Muscle of leg (tissue), 16 donors: ENCODE data around the gene KIN. TPM values are rescaled to one million over a fixed set of nuclear protein-coding genes. Genes with fewer than 3 reads are reported as not detected.

Source experiments
- DNase-seq: peaks from one replicate; pipeline ENCODE4 v3.0.0; 2013
- H3K27ac ChIP-seq: one replicate; pipeline ENCODE4 v1.5.1; 2013; ENCODE audit warnings: mild to moderate bottlenecking, low read length, control low read depth
- H3K27me3 ChIP-seq: one replicate; pipeline ENCODE4 v1.6.1; 2013; ENCODE audit warnings: low read length; ENCODE audit not compliant: control insufficient read depth, insufficient read depth
- H3K36me3 ChIP-seq: one replicate; pipeline ENCODE4 v1.6.1; 2013; ENCODE audit warnings: low read length; ENCODE audit not compliant: control insufficient read depth, insufficient read depth
- H3K4me1 ChIP-seq: one replicate; pipeline ENCODE4 v1.6.1; 2013; ENCODE audit warnings: low read length; ENCODE audit not compliant: control insufficient read depth, insufficient read depth
- H3K4me3 ChIP-seq: one replicate; pipeline ENCODE4 v1.5.1; 2013; ENCODE audit warnings: low read length, control low read depth
- H3K9me3 ChIP-seq: replicated peaks from 2 replicates; pipeline ENCODE4 v1.6.1; 2013; ENCODE audit warnings: low read depth, low read length; ENCODE audit not compliant: control insufficient read depth
- WGBS: methylation state at CpG from one replicate; pipeline ENCODE4 v1.1.5; 2013; ENCODE audit warnings: missing lambda C conversion rate; ENCODE audit not compliant: insufficient coverage; 5-methylcytosine and 5-hydroxymethylcytosine counted together
- long read RNA-seq, 11 donors: transcript quantifications; one replicate each; lab custom pipeline, GENCODE V29; 2026
- polyA plus RNA-seq, 8 donors: library from polyadenylated mRNA; unstranded; fragments of 120-200 nt; gene quantifications; one replicate each; pipeline versions ENCODE4 v1.2.1 to v1.2.3, GENCODE V29; 2013; ENCODE audit warnings: inconsistent platforms in 1 of 8, low replicate concordance in 1 of 8; ENCODE audit not compliant: insufficient read length in 8 of 8, insufficient read depth in 1 of 8
- total RNA-seq: library from RNA; stranded (reverse); fragments of 120-200 nt; gene quantifications from one replicate; pipeline ENCODE4 v1.2.4, GENCODE V29; 2013

Gene KIN
- 14.0 TPM for total RNA-seq
- 10 to 100 TPM in 5 of 8 donors, 1 to 10 TPM in 3; 9.1 to 14.1 (median 11.2) TPM for polyA plus RNA-seq
- long read RNA-seq, donor 1, full-length matches to known transcripts = 1 of 1 reads
- long read RNA-seq, donor 1, partial matches to known transcripts = 0 of 1 reads
- long read RNA-seq, donor 1, other reads (novel, unspliced or antisense) = 0 of 1 reads
- long read RNA-seq, donor 2 = 0 reads
- long read RNA-seq, donor 3, full-length matches to known transcripts = 8 of 8 reads
- long read RNA-seq, donor 3, partial matches to known transcripts = 0 of 8 reads
- long read RNA-seq, donor 3, other reads (novel, unspliced or antisense) = 0 of 8 reads
- long read RNA-seq, donor 4, full-length matches to known transcripts = 3 of 3 reads
- long read RNA-seq, donor 4, partial matches to known transcripts = 0 of 3 reads
- long read RNA-seq, donor 4, other reads (novel, unspliced or antisense) = 0 of 3 reads
- long read RNA-seq, donor 5, full-length matches to known transcripts = 17 of 25 reads
- long read RNA-seq, donor 5, partial matches to known transcripts = 8 of 25 reads
- long read RNA-seq, donor 5, other reads (novel, unspliced or antisense) = 0 of 25 reads
- long read RNA-seq, donor 6, full-length matches to known transcripts = 4 of 4 reads
- long read RNA-seq, donor 6, partial matches to known transcripts = 0 of 4 reads
- long read RNA-seq, donor 6, other reads (novel, unspliced or antisense) = 0 of 4 reads
- long read RNA-seq, donor 7, full-length matches to known transcripts = 6 of 852 reads
- long read RNA-seq, donor 7, partial matches to known transcripts = 824 of 852 reads
- long read RNA-seq, donor 7, other reads (novel, unspliced or antisense) = 22 of 852 reads
- long read RNA-seq, donor 8 = 0 reads
- long read RNA-seq, donor 9, full-length matches to known transcripts = 2 of 2 reads
- long read RNA-seq, donor 9, partial matches to known transcripts = 0 of 2 reads
- long read RNA-seq, donor 9, other reads (novel, unspliced or antisense) = 0 of 2 reads
- long read RNA-seq, donor 10, full-length matches to known transcripts = 4 of 11 reads
- long read RNA-seq, donor 10, partial matches to known transcripts = 7 of 11 reads
- long read RNA-seq, donor 10, other reads (novel, unspliced or antisense) = 0 of 11 reads
- long read RNA-seq, donor 11, full-length matches to known transcripts = 2 of 525 reads
- long read RNA-seq, donor 11, partial matches to known transcripts = 511 of 525 reads
- long read RNA-seq, donor 11, other reads (novel, unspliced or antisense) = 12 of 525 reads

DNA sequence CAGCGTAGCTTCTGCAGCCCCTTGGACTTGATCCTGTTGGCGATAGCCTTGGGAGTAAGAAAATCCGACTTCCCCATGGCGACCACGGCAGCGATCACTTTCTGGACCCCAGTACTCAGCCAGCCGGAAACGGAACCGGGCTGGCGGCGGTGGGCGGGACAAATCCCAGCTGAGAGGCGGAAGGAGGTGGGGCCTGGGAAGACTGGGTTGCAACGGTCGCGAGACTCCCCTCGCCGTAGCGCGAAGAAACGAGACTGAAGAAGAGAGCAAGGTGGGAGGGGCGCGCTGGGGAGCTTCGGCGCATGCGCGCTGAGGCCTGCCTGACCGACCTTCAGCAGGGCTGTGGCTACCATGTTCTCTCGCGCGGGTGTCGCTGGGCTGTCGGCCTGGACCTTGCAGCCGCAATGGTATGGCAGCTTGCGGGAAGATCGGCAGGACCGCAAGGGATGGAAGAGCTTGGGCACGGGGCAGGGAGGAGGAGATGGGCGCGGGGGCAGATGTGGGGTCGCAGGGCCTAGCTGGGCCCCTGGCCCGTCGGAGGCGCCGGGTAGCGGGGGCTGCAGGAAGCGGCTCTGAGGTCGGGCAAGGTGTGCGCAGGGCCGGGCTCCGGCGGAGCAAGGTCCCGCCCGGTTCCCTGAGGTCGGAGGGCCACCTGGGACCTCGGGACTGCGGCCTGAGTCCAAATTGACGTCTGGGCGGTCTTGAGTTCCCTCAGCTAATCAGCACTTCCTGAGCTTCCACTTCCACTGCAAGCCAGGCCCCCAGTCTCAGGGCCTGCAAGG lies at the start of gene KIN, which contains the start of gene ATP5F1C:
TSS of gene KIN (minus strand) at position 137 of the 782 bp plus-strand sequence. CDS start at position 77, 60 bp downstream.
TSS of gene ATP5F1C (plus strand) at position 321 of the 782 bp plus-strand sequence. CDS start at position 352, 31 bp downstream.
- DNase-seq = peak; percentile 99
- H3K4me1 ChIP-seq = peaks cover 16% of the 10 kb centered on the region

DNA sequence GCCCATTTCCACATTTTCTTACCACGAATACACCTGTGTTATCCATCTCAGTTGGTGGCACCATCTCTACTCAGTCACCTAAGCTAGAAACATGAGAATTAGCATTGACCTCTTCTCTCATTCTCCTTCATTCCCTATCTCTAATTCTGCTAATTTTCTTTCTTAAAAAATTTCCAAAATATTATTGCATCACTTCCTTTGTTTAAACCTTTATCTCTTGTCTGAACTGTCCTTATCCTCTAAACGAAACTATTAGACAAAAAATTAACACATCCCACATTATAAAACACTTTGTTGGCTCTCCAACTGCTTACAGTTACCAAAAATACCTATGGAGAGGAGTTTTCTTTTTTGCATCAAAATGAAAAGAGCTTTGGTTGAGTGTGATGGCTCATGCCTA lies 48.8 kb upstream of the KIN start:
- Histone ChIP-seq H3K27me3 (no peaks in the 10 kb centered on the region), H3K36me3 (no peaks in the 10 kb centered on the region), H3K4me3 (no peak overlapping the region), H3K27ac (no peak overlapping the region), H3K4me1 (peaks cover 3% of the 10 kb centered on the region), H3K9me3 (no peaks in the 10 kb centered on the region)
- WGBS = 100% methylated on average over 1 of the region's 2 CpGs
- no peak for DNase-seq

More for the DNA sequence above, at the start of gene KIN, which contains the start of gene ATP5F1C:
- Histone ChIP-seq H3K27me3 (no peaks in the 10 kb centered on the region), H3K27ac (peak within 1 kb of the TSS; percentile 83), H3K4me3 (peak within 1 kb of the TSS; percentile 97), H3K9me3 (no peaks in the 10 kb centered on the region), H3K36me3 (peaks cover 9% of the 10 kb centered on the region)
- under 1% methylated on average over 58 of the region's 59 CpGs for WGBS

GRCh38 chr10:7834262-7834661 lies 46.5 kb upstream of the KIN start:
- Histone ChIP-seq H3K4me1 (peaks cover 3% of the 10 kb centered on the region), H3K36me3 (no peaks in the 10 kb centered on the region), H3K9me3 (no peaks in the 10 kb centered on the region), H3K27me3 (no peaks in the 10 kb centered on the region), H3K4me3 (no peak overlapping the region), H3K27ac (peak overlapping the region; percentile 22)
- WGBS = no CpG with 5 or more reads among the region's 3 CpGs
- DNase-seq = no peak

DNA sequence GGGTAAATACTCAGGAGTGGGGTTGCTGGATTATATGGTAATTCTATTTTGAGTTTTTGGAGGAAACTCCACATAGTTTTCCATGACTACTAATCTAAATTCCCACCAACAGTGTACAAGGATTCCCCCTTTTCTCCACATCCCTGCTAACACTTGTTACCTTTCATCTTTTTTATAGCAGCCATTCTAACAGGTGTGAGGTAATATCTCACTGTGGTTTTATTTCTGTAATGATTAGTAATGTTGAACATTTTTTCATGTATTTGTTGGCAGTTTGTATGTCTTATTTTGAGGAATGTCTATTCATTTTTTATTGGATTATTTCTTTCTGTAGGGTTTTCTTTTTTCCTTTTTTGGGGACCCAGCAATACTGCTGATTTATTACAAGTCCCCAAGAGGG lies 45.4 kb upstream of the KIN start:
- Histone ChIP-seq H3K4me1 (peaks cover 3% of the 10 kb centered on the region), H3K36me3 (no peaks in the 10 kb centered on the region), H3K27me3 (no peaks in the 10 kb centered on the region), H3K27ac (no peak overlapping the region), H3K9me3 (no peaks in the 10 kb centered on the region), H3K4me3 (no peak overlapping the region)
- no peak for DNase-seq

DNA sequence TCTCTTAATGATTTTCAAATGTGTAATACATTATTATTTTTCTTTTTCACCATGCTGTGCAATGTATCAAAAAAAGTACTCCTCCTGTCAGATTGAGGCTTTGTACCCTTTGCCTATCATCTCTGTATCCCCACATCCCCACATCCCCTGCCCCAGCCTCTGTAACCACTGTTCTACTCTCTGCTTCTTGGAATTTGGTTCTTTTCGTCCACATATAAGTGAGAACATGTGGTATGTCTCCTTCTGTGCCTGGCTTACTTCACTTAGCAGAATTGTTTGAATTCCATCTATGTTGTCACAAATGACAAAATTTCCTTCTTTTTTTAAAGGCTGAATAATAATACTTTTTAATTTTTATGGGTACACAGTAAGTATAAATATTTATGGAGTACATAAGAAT lies 44.3 kb upstream of the KIN start:
- DNase-seq = no peak
- Histone ChIP-seq H3K27ac (no peak overlapping the region), H3K27me3 (no peaks in the 10 kb centered on the region), H3K4me1 (peaks cover 3% of the 10 kb centered on the region), H3K9me3 (no peaks in the 10 kb centered on the region), H3K4me3 (no peak overlapping the region), H3K36me3 (peaks cover under 1% of the 10 kb centered on the region)
- WGBS = no CpG with 5 or more reads among the region's 1 CpG

GRCh38 chr10:7829289-7829834 lies 41.6 kb upstream of the KIN start:
- no peak overlapping the region for H3K4me3 ChIP-seq
- no CpG with 5 or more reads among the region's 10 CpGs for whole genome bisulfite sequencing

DNA sequence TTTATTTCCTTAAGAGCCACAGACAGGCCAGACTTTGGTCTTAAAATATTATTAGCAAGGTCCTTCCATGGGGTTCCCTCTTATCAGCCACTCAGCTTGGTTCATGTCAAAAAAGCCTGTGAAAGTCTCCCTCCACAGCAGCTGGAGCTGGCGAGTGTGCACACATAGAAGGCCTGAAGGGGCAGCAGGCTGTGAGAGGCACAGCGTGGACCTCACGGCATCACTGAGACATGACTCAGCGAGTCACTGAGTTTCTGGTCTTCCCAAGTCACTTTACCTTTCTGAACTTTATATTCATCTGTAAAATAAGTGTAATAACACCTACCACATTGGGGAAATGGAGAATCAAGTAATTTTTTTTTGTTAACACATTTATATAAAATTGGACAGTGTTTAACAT lies 39.2 kb upstream of the KIN start:
- H3K36me3 ChIP-seq = peaks cover 8% of the 10 kb centered on the region
- no peak overlapping the region for H3K4me3 ChIP-seq
- no peaks in the 10 kb centered on the region for H3K27me3 ChIP-seq
- H3K27ac ChIP-seq = no peak overlapping the region
- WGBS = 100% methylated on average over 1 of the region's 4 CpGs
- no peak for DNase-seq
- H3K9me3 ChIP-seq = no peaks in the 10 kb centered on the region
- H3K4me1 ChIP-seq = no peaks in the 10 kb centered on the region

More at GRCh38 chr10:7829289-7829834, 41.6 kb upstream of the KIN start:
- Histone ChIP-seq H3K27me3 (no peaks in the 10 kb centered on the region), H3K27ac (no peak overlapping the region), H3K9me3 (no peaks in the 10 kb centered on the region), H3K36me3 (peaks cover 8% of the 10 kb centered on the region), H3K4me1 (no peaks in the 10 kb centered on the region)
- no peak for DNase-seq

DNA sequence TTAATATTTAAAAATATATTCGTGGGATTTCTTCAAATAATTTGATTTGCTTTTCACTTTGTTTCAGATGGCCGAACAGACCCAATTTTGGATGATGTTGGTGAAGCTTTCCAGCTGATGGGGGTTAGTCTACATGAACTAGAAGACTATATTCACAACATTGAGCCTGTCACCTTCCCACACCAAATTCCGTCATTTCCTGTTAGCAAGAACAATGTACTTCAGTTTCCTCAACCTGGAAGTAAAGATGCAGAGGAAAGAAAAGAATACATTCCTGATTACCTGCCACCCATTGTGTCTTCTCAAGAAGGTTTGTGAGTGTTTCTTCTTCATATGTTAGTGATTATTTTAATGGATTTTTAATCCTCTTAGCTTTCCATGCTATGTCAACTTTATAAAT lies 36.5 kb upstream of the KIN start:
- WGBS = no CpG with 5 or more reads among the region's 3 CpGs
- H3K36me3 ChIP-seq = peaks cover 15% of the 10 kb centered on the region
- peaks cover 5% of the 10 kb centered on the region for H3K4me1 ChIP-seq
- no peak overlapping the region for H3K4me3 ChIP-seq
- H3K27me3 ChIP-seq = no peaks in the 10 kb centered on the region
- no peaks in the 10 kb centered on the region for H3K9me3 ChIP-seq
- DNase-seq = no peak
- no peak overlapping the region for H3K27ac ChIP-seq

GRCh38 chr10:7819121-7819460 lies 31.3 kb upstream of the KIN start:
- Histone ChIP-seq H3K4me3 (peak overlapping the region; percentile 97), H3K4me1 (peaks cover 8% of the 10 kb centered on the region), H3K9me3 (no peaks in the 10 kb centered on the region), H3K27ac (peak overlapping the region; percentile 71), H3K27me3 (peaks cover 16% of the 10 kb centered on the region), H3K36me3 (peaks cover 7% of the 10 kb centered on the region)
- DNase-seq = peak; percentile 62
- WGBS = 0% methylated on average over 16 of the region's 17 CpGs
